ENCODE results near the gene RTN3.

GRCh38 chr11:63749624-63750023 is 68.3 kb downstream of the RTN3 start:
- TF ChIP-seq EZH2 (IDR thresholded peaks at IDR 0.05) (no peak), CTCF (IDR thresholded peaks at IDR 0.05) (no peak)

Data from neural progenitor cell (in vitro differentiated cells).